Neural progenitor cell (in vitro differentiated cells): ENCODE measurements around the gene PET100.

Experiments
- CTCF ChIP-seq: fragments of 200-600 bp; sonication (generic); IDR thresholded peaks from 2 replicates; pipeline ENCODE4 v1.5.1; 2017; ENCODE audit warnings: antibody characterized with exemption, mild to moderate bottlenecking
- EZH2 ChIP-seq: fragments of 200-600 bp; sonication (generic); IDR thresholded peaks from 2 replicates; pipeline ENCODE4 v1.6.1; 2017; ENCODE audit warnings: antibody characterized with exemption, mild to moderate bottlenecking, moderate library complexity
- EZH2phosphoT487 ChIP-seq: fragments of 200-600 bp; sonication (generic); IDR thresholded peaks from 2 replicates; pipeline ENCODE4 v1.6.1; 2017; ENCODE audit warnings: antibody characterized with exemption

- no peak for TF ChIP-seq CTCF
- no peak for TF ChIP-seq EZH2
- no peak for TF ChIP-seq EZH2phosphoT487
Measured at GRCh38 chr19:7614859-7615741, 14.5 kb upstream of the PET100 start.
